ENCODE measurements around the gene R3HDM2.

DNA sequence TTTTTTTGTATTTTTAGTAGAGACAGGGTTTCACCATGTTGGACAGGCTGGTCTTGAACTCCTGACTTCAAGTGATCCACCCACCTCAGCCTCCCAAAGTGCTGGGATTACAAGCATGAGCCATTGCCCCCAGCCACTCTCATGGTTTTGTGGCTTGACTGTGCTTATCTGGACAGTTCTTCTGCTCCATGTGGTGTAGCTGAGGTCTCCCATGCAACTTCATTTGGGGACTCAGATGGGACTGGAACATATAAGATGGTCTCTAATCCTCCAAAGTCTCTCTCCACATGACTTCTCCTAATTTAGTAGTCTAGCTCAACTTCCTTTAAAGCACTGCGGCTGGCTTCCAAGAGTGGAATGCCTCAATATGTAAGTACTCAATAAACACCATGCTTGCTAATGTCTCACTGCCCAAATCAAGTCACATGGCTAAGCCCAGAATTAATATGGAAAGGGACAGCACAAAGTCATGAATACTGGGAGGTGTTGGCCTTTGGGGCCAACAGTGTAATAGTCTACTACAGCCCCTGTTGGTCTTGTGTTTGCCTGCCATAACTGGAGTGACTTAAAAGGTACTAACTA, 11.1 kb upstream of the R3HDM2 start:
- TF ChIP-seq, protein P1, sequence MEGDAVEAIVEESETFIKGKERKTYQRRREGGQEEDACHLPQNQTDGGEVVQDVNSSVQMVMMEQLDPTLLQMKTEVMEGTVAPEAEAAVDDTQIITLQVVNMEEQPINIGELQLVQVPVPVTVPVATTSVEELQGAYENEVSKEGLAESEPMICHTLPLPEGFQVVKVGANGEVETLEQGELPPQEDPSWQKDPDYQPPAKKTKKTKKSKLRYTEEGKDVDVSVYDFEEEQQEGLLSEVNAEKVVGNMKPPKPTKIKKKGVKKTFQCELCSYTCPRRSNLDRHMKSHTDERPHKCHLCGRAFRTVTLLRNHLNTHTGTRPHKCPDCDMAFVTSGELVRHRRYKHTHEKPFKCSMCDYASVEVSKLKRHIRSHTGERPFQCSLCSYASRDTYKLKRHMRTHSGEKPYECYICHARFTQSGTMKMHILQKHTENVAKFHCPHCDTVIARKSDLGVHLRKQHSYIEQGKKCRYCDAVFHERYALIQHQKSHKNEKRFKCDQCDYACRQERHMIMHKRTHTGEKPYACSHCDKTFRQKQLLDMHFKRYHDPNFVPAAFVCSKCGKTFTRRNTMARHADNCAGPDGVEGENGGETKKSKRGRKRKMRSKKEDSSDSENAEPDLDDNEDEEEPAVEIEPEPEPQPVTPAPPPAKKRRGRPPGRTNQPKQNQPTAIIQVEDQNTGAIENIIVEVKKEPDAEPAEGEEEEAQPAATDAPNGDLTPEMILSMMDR (IDR thresholded peaks at IDR 0.05 in 8 of 11, conservative IDR thresholded peaks at IDR 0.05 in 3 of 11): no peak
- TF ChIP-seq POLR2A (IDR thresholded peaks at IDR 0.05): no peak
